ENCODE data around the gene ZNF749.
"Not testable (repeated sequence)": the region's sequence is repeated elsewhere in the genome, so short reads cannot be mapped to it uniquely, and the experiment has no call there.

The ZNF749 gene

GRCh38 chr19:57465680-57466381 is 30.7 kb downstream of the ZNF749 start:
- DNase-seq: no peak
- intact Hi-C loops (cut with DNase I): no loop called here

- intact Hi-C loops (cut with DNase I): no loop called here
- DNase-seq: no peak
Measured at GRCh38 chr19:57466489-57466888, 31.4 kb downstream of the ZNF749 start.

- intact Hi-C loops (cut with DNase I): no loop called here
- no peak for DNase-seq
Measured at GRCh38 chr19:57473646-57474045, 38.5 kb downstream of the ZNF749 start.

- peak; percentile 87 to 99 (median 93) for DNase-seq
- intact Hi-C loops (cut with DNase I): loop anchor here (1.0 kb wide), 1 partner anchor 10 kb away; the partner anchor contains the start of gene ZNF419
Measured at GRCh38 chr19:57477191-57478008, 42.3 kb downstream of the ZNF749 start, which contains the start of gene ZNF772. ZNF772 (minus strand) TSS chr19:57477566; CDS start chr19:57477309, 257 bp downstream.

- DNase-seq: peak; percentile 87 to 99 (median 95)
- intact Hi-C loops (cut with DNase I): loop anchor here (1.0 to 2.0 kb wide), 3 partner anchors 10 to 91 kb away; partner anchors contain the start of genes ZNF17, ZNF416 and ZNF772
Measured at GRCh38 chr19:57487477-57488298, 52.6 kb downstream of the ZNF749 start, which contains the start of gene ZNF419. ZNF419 (plus strand) TSS chr19:57487750; CDS start chr19:57487951, 201 bp downstream.

- DNase-seq; intact Hi-C loops (cut with DNase I): not testable (repeated sequence)
Measured at GRCh38 chr19:57488299-57488644, 53.1 kb downstream of the ZNF749 start.

Data from posterior cingulate gyrus (tissue), 11 donors.